ENCODE measurements around the gene ERRFI1.

Gene ERRFI1

GRCh38 chr1:8043621-8044020, 17.5 kb upstream of the ERRFI1 start:
- no peaks in the 10 kb centered on the region for H3K36me3 ChIP-seq (replicated peaks in 1 of 2; ENCODE audit: control insufficient read depth in 2 of 2, insufficient read depth in 2 of 2, low read length in 2 of 2)
- no peak overlapping the region for H2BK12ac ChIP-seq (ENCODE audit: low read length)

GRCh38 chr1:8042134-8042533, 16.0 kb upstream of the ERRFI1 start:
- no CpG with 5 or more reads among the region's 3 CpGs for WGBS, 2 donors (ENCODE audit: extremely low coverage in 2 of 2, insufficient read length in 2 of 2, insufficient replicate concordance in 1 of 2)
- H2AK5ac ChIP-seq (ENCODE audit: low read depth, low read length), result no peak overlapping the region
- no peaks in the 10 kb centered on the region for H3K9me3 ChIP-seq (replicated peaks in 1 of 2; ENCODE audit: control insufficient read depth in 2 of 2, insufficient read depth in 1 of 2, low read depth in 1 of 2, low read length in 2 of 2)
- H3K23ac ChIP-seq (ENCODE audit: low read depth, low read length, poor library complexity), result no peak overlapping the region
- no peak overlapping the region for H3K18ac ChIP-seq (ENCODE audit: low read length)
- H3K4me2 ChIP-seq (ENCODE audit: insufficient read depth, low read length, poor library complexity, severe bottlenecking), result no peak overlapping the region
- no peak overlapping the region for H2BK120ac ChIP-seq (ENCODE audit: low read depth, low read length)
- no peaks in the 10 kb centered on the region for H3K36me3 ChIP-seq (replicated peaks in 1 of 2; ENCODE audit: control insufficient read depth in 2 of 2, insufficient read depth in 2 of 2, low read length in 2 of 2)
- no peak overlapping the region for H4K91ac ChIP-seq (ENCODE audit: low read depth, low read length, poor library complexity)
- DNase-seq (ENCODE audit: low spot score), result no peak
- no peaks in the 10 kb centered on the region for H3K4me1 ChIP-seq (ENCODE audit: control insufficient read depth in 2 of 2, insufficient read depth in 1 of 2, low read depth in 1 of 2, low read length in 2 of 2)
- no peaks in the 10 kb centered on the region for H3K27me3 ChIP-seq (ENCODE audit: control insufficient read depth in 3 of 3, insufficient read depth in 3 of 3, low read depth in 1 of 3, low read length in 3 of 3)
- H3K4ac ChIP-seq (ENCODE audit: low read length), result no peak overlapping the region
- no peaks in the 10 kb centered on the region for H3K79me1 ChIP-seq (ENCODE audit: low read depth, low read length)
- no peak overlapping the region for H2BK12ac ChIP-seq (ENCODE audit: low read length)
- H2BK15ac ChIP-seq (ENCODE audit: low read length), result no peak overlapping the region
- no peak overlapping the region for H2AFZ ChIP-seq (ENCODE audit: low read length)
- no peak overlapping the region for H2BK5ac ChIP-seq (ENCODE audit: low read length)
- no peak overlapping the region for H3K9ac ChIP-seq (ENCODE audit: low read depth, low read length, poor library complexity)
- H3K14ac ChIP-seq (ENCODE audit: low read length), result no peak overlapping the region
- no peak overlapping the region for H3K27ac ChIP-seq (replicated peaks; ENCODE audit: low read length)
- H4K8ac ChIP-seq (ENCODE audit: low read depth, low read length), result no peak overlapping the region
- no peak overlapping the region for H3K4me3 ChIP-seq (ENCODE audit: low read length in 2 of 2)

More at GRCh38 chr1:8043621-8044020, 17.5 kb upstream of the ERRFI1 start:
- Histone ChIP-seq H3K18ac (ENCODE audit: low read length) (no peak overlapping the region), H3K9me3 (replicated peaks in 1 of 2; ENCODE audit: control insufficient read depth in 2 of 2, insufficient read depth in 1 of 2, low read depth in 1 of 2, low read length in 2 of 2) (no peaks in the 10 kb centered on the region), H2AFZ (ENCODE audit: low read length) (no peak overlapping the region), H3K4ac (ENCODE audit: low read length) (no peak overlapping the region), H3K23ac (ENCODE audit: low read depth, low read length, poor library complexity) (no peak overlapping the region), H2AK5ac (ENCODE audit: low read depth, low read length) (no peak overlapping the region), H4K91ac (ENCODE audit: low read depth, low read length, poor library complexity) (no peak overlapping the region), H3K4me2 (ENCODE audit: insufficient read depth, low read length, poor library complexity, severe bottlenecking) (no peak overlapping the region), H3K27ac (replicated peaks; ENCODE audit: low read length) (no peak overlapping the region), H3K4me3 (ENCODE audit: low read length in 2 of 2) (no peak overlapping the region), H3K79me1 (ENCODE audit: low read depth, low read length) (no peaks in the 10 kb centered on the region), H4K8ac (ENCODE audit: low read depth, low read length) (no peak overlapping the region), H2BK120ac (ENCODE audit: low read depth, low read length) (no peak overlapping the region), H3K4me1 (ENCODE audit: control insufficient read depth in 2 of 2, insufficient read depth in 1 of 2, low read depth in 1 of 2, low read length in 2 of 2) (no peaks in the 10 kb centered on the region), H3K14ac (ENCODE audit: low read length) (no peak overlapping the region), H2BK5ac (ENCODE audit: low read length) (no peak overlapping the region), H2BK15ac (ENCODE audit: low read length) (no peak overlapping the region), H3K27me3 (ENCODE audit: control insufficient read depth in 3 of 3, insufficient read depth in 3 of 3, low read depth in 1 of 3, low read length in 3 of 3) (no peaks in the 10 kb centered on the region), H3K9ac (ENCODE audit: low read depth, low read length, poor library complexity) (no peak overlapping the region)
- WGBS, 2 donors (ENCODE audit: extremely low coverage in 2 of 2, insufficient read length in 2 of 2, insufficient replicate concordance in 1 of 2), result no CpG with 5 or more reads among the region's 2 CpGs
- no peak for DNase-seq (ENCODE audit: low spot score)

- Histone ChIP-seq H2BK120ac (ENCODE audit: low read depth, low read length) (no peak overlapping the region), H3K14ac (ENCODE audit: low read length) (no peak overlapping the region), H3K18ac (ENCODE audit: low read length) (no peak overlapping the region), H3K79me1 (ENCODE audit: low read depth, low read length) (no peaks in the 10 kb centered on the region), H4K8ac (ENCODE audit: low read depth, low read length) (no peak overlapping the region), H3K27me3 (ENCODE audit: control insufficient read depth in 3 of 3, insufficient read depth in 3 of 3, low read depth in 1 of 3, low read length in 3 of 3) (no peaks in the 10 kb centered on the region), H3K9ac (ENCODE audit: low read depth, low read length, poor library complexity) (no peak overlapping the region), H3K4me1 (ENCODE audit: control insufficient read depth in 2 of 2, insufficient read depth in 1 of 2, low read depth in 1 of 2, low read length in 2 of 2) (no peaks in the 10 kb centered on the region), H3K4me3 (ENCODE audit: low read length in 2 of 2) (no peak overlapping the region), H2BK12ac (ENCODE audit: low read length) (no peak overlapping the region), H2BK5ac (ENCODE audit: low read length) (no peak overlapping the region), H4K91ac (ENCODE audit: low read depth, low read length, poor library complexity) (no peak overlapping the region), H3K4me2 (ENCODE audit: insufficient read depth, low read length, poor library complexity, severe bottlenecking) (no peak overlapping the region), H3K36me3 (replicated peaks in 1 of 2; ENCODE audit: control insufficient read depth in 2 of 2, insufficient read depth in 2 of 2, low read length in 2 of 2) (no peaks in the 10 kb centered on the region), H2AK5ac (ENCODE audit: low read depth, low read length) (no peak overlapping the region), H3K4ac (ENCODE audit: low read length) (no peak overlapping the region), H3K9me3 (replicated peaks in 1 of 2; ENCODE audit: control insufficient read depth in 2 of 2, insufficient read depth in 1 of 2, low read depth in 1 of 2, low read length in 2 of 2) (no peaks in the 10 kb centered on the region), H2AFZ (ENCODE audit: low read length) (no peak overlapping the region), H3K27ac (replicated peaks; ENCODE audit: low read length) (no peak overlapping the region), H2BK15ac (ENCODE audit: low read length) (no peak overlapping the region), H3K23ac (ENCODE audit: low read depth, low read length, poor library complexity) (no peak overlapping the region)
- no CpG with 5 or more reads among the region's 1 CpG for WGBS, 2 donors (ENCODE audit: extremely low coverage in 2 of 2, insufficient read length in 2 of 2, insufficient replicate concordance in 1 of 2)
- no peak for DNase-seq (ENCODE audit: low spot score)
Measured at GRCh38 chr1:8040586-8040985, 14.5 kb upstream of the ERRFI1 start.

DNA sequence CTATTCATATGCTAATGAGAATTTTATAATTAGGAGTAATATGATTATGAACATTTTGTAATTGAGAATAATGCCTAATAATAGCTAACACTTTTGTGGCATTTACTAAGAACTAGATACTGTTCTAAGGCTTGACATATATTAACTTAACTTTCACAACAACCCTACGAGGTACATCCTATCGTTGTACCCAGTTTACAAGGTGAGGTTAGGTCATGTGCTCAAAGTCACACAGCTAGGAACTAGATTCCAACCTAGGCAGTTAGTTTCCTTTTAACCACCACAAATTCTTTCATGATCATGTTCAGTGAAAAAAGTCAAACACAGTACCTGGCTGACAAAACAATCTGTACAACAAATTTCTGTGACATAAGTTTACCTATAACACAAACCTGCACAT, 13.0 kb upstream of the ERRFI1 start:
- Histone ChIP-seq H3K4me2 (ENCODE audit: insufficient read depth, low read length, poor library complexity, severe bottlenecking) (no peak overlapping the region), H2BK15ac (ENCODE audit: low read length) (no peak overlapping the region), H2AFZ (ENCODE audit: low read length) (no peak overlapping the region), H3K14ac (ENCODE audit: low read length) (no peak overlapping the region), H3K27me3 (ENCODE audit: control insufficient read depth in 3 of 3, insufficient read depth in 3 of 3, low read depth in 1 of 3, low read length in 3 of 3) (no peaks in the 10 kb centered on the region), H2BK120ac (ENCODE audit: low read depth, low read length) (no peak overlapping the region), H4K91ac (ENCODE audit: low read depth, low read length, poor library complexity) (no peak overlapping the region), H4K8ac (ENCODE audit: low read depth, low read length) (no peak overlapping the region), H2AK5ac (ENCODE audit: low read depth, low read length) (no peak overlapping the region), H3K9ac (ENCODE audit: low read depth, low read length, poor library complexity) (no peak overlapping the region), H3K36me3 (replicated peaks in 1 of 2; ENCODE audit: control insufficient read depth in 2 of 2, insufficient read depth in 2 of 2, low read length in 2 of 2) (no peaks in the 10 kb centered on the region), H2BK12ac (ENCODE audit: low read length) (no peak overlapping the region), H3K27ac (replicated peaks; ENCODE audit: low read length) (no peak overlapping the region), H3K4ac (ENCODE audit: low read length) (no peak overlapping the region), H3K9me3 (replicated peaks in 1 of 2; ENCODE audit: control insufficient read depth in 2 of 2, insufficient read depth in 1 of 2, low read depth in 1 of 2, low read length in 2 of 2) (no peaks in the 10 kb centered on the region), H3K4me1 (ENCODE audit: control insufficient read depth in 2 of 2, insufficient read depth in 1 of 2, low read depth in 1 of 2, low read length in 2 of 2) (no peaks in the 10 kb centered on the region), H2BK5ac (ENCODE audit: low read length) (no peak overlapping the region), H3K23ac (ENCODE audit: low read depth, low read length, poor library complexity) (no peak overlapping the region), H3K4me3 (ENCODE audit: low read length in 2 of 2) (no peak overlapping the region), H3K18ac (ENCODE audit: low read length) (no peak overlapping the region), H3K79me1 (ENCODE audit: low read depth, low read length) (no peaks in the 10 kb centered on the region)
- no peak for DNase-seq (ENCODE audit: low spot score)
- WGBS, 2 donors (ENCODE audit: extremely low coverage in 2 of 2, insufficient read length in 2 of 2, insufficient replicate concordance in 1 of 2), result no CpG with 5 or more reads among the region's 2 CpGs
